Nephron (organoid): ENCODE results near the gene RIC8B.

ENCODE experiments used
- H3K27ac Mint-ChIP-seq, 3 experiments: 2 replicates each; pipeline ENCODE4 v1.8.0; 2020; ENCODE audit warnings: mixed read lengths in 3 of 3, mild to moderate bottlenecking in 2 of 3, moderate library complexity in 1 of 3
- H3K27me3 Mint-ChIP-seq: 2 replicates; pipeline ENCODE4 v1.8.0; 2021; ENCODE audit warnings: low read depth, mild to moderate bottlenecking, moderate library complexity, mixed read lengths
- H3K36me3 Mint-ChIP-seq: 2 replicates; pipeline ENCODE4 v1.8.0; 2020; ENCODE audit warnings: low read depth, mixed read lengths
- H3K4me1 Mint-ChIP-seq: 2 replicates; pipeline ENCODE4 v1.8.0; 2020; ENCODE audit warnings: mixed read lengths
- H3K4me3 Mint-ChIP-seq, 3 experiments: 2 replicates each; pipeline ENCODE4 v1.8.0; 2020; ENCODE audit warnings: mild to moderate bottlenecking in 3 of 3, mixed read lengths in 3 of 3, moderate library complexity in 2 of 3
- H3K9me3 Mint-ChIP-seq: 2 replicates; pipeline ENCODE4 v1.8.0; 2020; ENCODE audit warnings: mixed read lengths
- CTCF ChIP-seq, 3 experiments: fragments of 200-600 bp; sonication (generic); IDR thresholded peaks; one replicate each; pipeline ENCODE4 v1.5.0; 2021; ENCODE audit warnings: antibody characterized with exemption in 3 of 3; ENCODE audit not compliant: unreplicated experiment in 3 of 3

Gene RIC8B

GRCh38 chr12:106780010-106780631, 5.6 kb downstream of the RIC8B start:
- Mint-ChIP-seq H3K27ac (no peak overlapping the region), H3K27me3 (no peaks in the 10 kb centered on the region), H3K4me1 (peaks cover 20% of the 10 kb centered on the region), H3K4me3 (no peak overlapping the region), H3K9me3 (no peaks in the 10 kb centered on the region), H3K36me3 (peaks cover 13% of the 10 kb centered on the region)
- no peak for TF ChIP-seq CTCF (IDR thresholded peaks at IDR 0.05; ENCODE audit: unreplicated experiment in 3 of 3)

GRCh38 chr12:106782619-106783018, 8.1 kb downstream of the RIC8B start:
- Mint-ChIP-seq H3K4me1 (peaks cover 5% of the 10 kb centered on the region), H3K9me3 (peaks cover 3% of the 10 kb centered on the region), H3K27ac (no peak overlapping the region), H3K36me3 (peaks cover 32% of the 10 kb centered on the region), H3K4me3 (no peak overlapping the region), H3K27me3 (no peaks in the 10 kb centered on the region)
- no peak for TF ChIP-seq CTCF (IDR thresholded peaks at IDR 0.05; ENCODE audit: unreplicated experiment in 3 of 3)

DNA sequence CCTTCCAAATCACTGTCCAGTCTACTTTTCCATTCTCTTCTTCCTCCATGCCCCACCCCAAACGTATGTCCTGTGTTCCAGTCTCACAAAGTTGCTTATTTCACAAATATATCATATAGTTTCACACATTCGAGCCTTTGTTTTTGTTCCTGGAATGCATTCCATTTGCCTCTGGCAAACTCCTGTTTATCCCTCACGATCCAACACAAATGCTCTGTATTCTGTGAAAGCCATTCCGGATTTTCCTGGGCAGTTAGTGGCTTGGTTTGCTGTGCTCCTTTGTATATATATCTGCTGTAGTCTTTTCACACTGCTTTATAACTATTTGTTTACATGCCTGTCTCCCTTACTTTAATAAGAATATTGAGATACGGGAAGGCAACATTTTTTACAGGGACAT, 9.0 kb downstream of the RIC8B start:
- TF ChIP-seq CTCF (IDR thresholded peaks at IDR 0.05; ENCODE audit: unreplicated experiment in 3 of 3), result no peak
- Mint-ChIP-seq H3K27ac (no peak overlapping the region), H3K4me3 (no peak overlapping the region), H3K27me3 (no peaks in the 10 kb centered on the region), H3K9me3 (peaks cover 3% of the 10 kb centered on the region), H3K36me3 (peaks cover 38% of the 10 kb centered on the region), H3K4me1 (peaks cover 5% of the 10 kb centered on the region)

- no peak for TF ChIP-seq CTCF (IDR thresholded peaks at IDR 0.05; ENCODE audit: unreplicated experiment in 3 of 3)
- Mint-ChIP-seq H3K4me3 (no peak overlapping the region), H3K9me3 (peaks cover 3% of the 10 kb centered on the region), H3K4me1 (no peaks in the 10 kb centered on the region), H3K27ac (no peak overlapping the region), H3K36me3 (peaks cover 81% of the 10 kb centered on the region), H3K27me3 (no peaks in the 10 kb centered on the region)
Observed at GRCh38 chr12:106790020-106790419, 15.5 kb downstream of the RIC8B start.

GRCh38 chr12:106791531-106791930, 17.0 kb downstream of the RIC8B start:
- Mint-ChIP-seq H3K36me3 (peaks cover 78% of the 10 kb centered on the region), H3K27ac (no peak overlapping the region), H3K27me3 (no peaks in the 10 kb centered on the region), H3K4me3 (no peak overlapping the region), H3K4me1 (no peaks in the 10 kb centered on the region), H3K9me3 (peaks cover 3% of the 10 kb centered on the region)
- TF ChIP-seq CTCF (IDR thresholded peaks at IDR 0.05; ENCODE audit: unreplicated experiment in 3 of 3), result no peak

- Mint-ChIP-seq H3K27me3 (no peaks in the 10 kb centered on the region), H3K9me3 (no peaks in the 10 kb centered on the region), H3K4me3 (no peak overlapping the region), H3K36me3 (peaks cover 67% of the 10 kb centered on the region), H3K27ac (no peak overlapping the region), H3K4me1 (no peaks in the 10 kb centered on the region)
- TF ChIP-seq CTCF (IDR thresholded peaks at IDR 0.05; ENCODE audit: unreplicated experiment in 3 of 3), result no peak
Observed at GRCh38 chr12:106794369-106794768, 19.9 kb downstream of the RIC8B start.
